Small intestine (tissue), 7 donors: ENCODE measurements around the gene TRDMT1. TPM values are rescaled to one million over a fixed set of nuclear protein-coding genes. Genes with fewer than 3 reads are reported as not detected.

Experiments used
- DNase-seq, 2 donors: peaks; one replicate each; pipeline versions ENCODE4 v3.0.0 to v3.0.0-alpha.2; 2013
- FAIRE-seq: peaks from 2 replicates; lab custom pipeline; 2012; peaks lifted over from hg19 to GRCh38; lab: Jason Lieb, UNC
- H3K27ac ChIP-seq, 3 donors: one replicate each; pipeline ENCODE4 v1.5.1; 2013; ENCODE audit warnings: low read length in 2 of 3, mild to moderate bottlenecking in 2 of 3, control low read depth in 1 of 3, inconsistent platforms in 1 of 3, low read depth in 1 of 3, moderate library complexity in 1 of 3
- H3K27me3 ChIP-seq, 3 donors: one replicate each; pipeline ENCODE4 v1.6.1; 2013; ENCODE audit warnings: low read length in 3 of 3, inconsistent platforms in 1 of 3; ENCODE audit not compliant: control insufficient read depth in 3 of 3, insufficient read depth in 3 of 3
- H3K36me3 ChIP-seq, 3 donors: one replicate each; pipeline ENCODE4 v1.6.1; 2013; ENCODE audit warnings: low read length in 3 of 3, inconsistent platforms in 1 of 3, low read depth in 1 of 3, mild to moderate bottlenecking in 1 of 3, moderate library complexity in 1 of 3; ENCODE audit not compliant: control insufficient read depth in 3 of 3, insufficient read depth in 2 of 3
- H3K4me1 ChIP-seq, 3 donors: one replicate each; pipeline ENCODE4 v1.6.1; 2013; ENCODE audit warnings: low read length in 2 of 3, inconsistent platforms in 1 of 3, low read depth in 1 of 3, mild to moderate bottlenecking in 1 of 3, moderate library complexity in 1 of 3; ENCODE audit not compliant: control insufficient read depth in 3 of 3, insufficient read depth in 2 of 3
- H3K4me3 ChIP-seq, 3 donors: one replicate each; pipeline ENCODE4 v1.5.1; 2013; ENCODE audit warnings: low read length in 3 of 3, control low read depth in 1 of 3, inconsistent platforms in 1 of 3, low read depth in 1 of 3, mild to moderate bottlenecking in 1 of 3, moderate library complexity in 1 of 3
- H3K9me3 ChIP-seq, 2 donors: one replicate each; pipeline ENCODE4 v1.6.1; 2013; ENCODE audit warnings: low read depth in 1 of 2, low read length in 1 of 2; ENCODE audit not compliant: control insufficient read depth in 2 of 2, insufficient read depth in 1 of 2
- WGBS, 3 donors: extraction: QIAGEN DNeasy Blood & Tissue Kit; methylation state at CpG; one replicate each; pipeline ENCODE4 v1.1.7; 2013; 5-methylcytosine and 5-hydroxymethylcytosine counted together
- polyA plus RNA-seq, 4 donors: library from polyadenylated mRNA; stranded (reverse) in 3 of 4; unstranded in 1 of 4; fragments of 200-250 nt in 3 of 4; fragments of 120-200 nt in 1 of 4; gene quantifications; one replicate each; pipeline versions ENCODE4 v1.2.1 to v1.2.3, GENCODE V29; 2013
- donor health status: healthy with polysubstance abuse.
- donor health status: control.
- donor health status: control.
- donor health status: Bipolar disorder and iron deficiency.
- donor health status: healthy.

The TRDMT1 gene
- polyA plus RNA-seq, 4 donors = 1.4 to 6.0 (median 1.9) TPM

GRCh38 chr10:17217631-17218232 lies 16.3 kb upstream of the TRDMT1 start:
- DNase-seq (no peak), FAIRE-seq (no peak)
- Histone ChIP-seq H3K27me3 (no peaks in the 10 kb centered on the region), H3K27ac (no peak overlapping the region), H3K9me3 (no peaks in the 10 kb centered on the region), H3K4me3 (no peak overlapping the region), H3K36me3 (no peaks in the 10 kb centered on the region), H3K4me1 (peaks cover 0 to 5% (median 0%) of the 10 kb centered on the region in 3 donors)
- WGBS, 3 donors = 94 to 100% (median 100%) methylated on average over 1 of the region's 1 CpG

- DNase-seq = no peak
- 86 to 89% (median 88%) methylated on average over 6 of the region's 6 CpGs for WGBS, 3 donors
- no peak for FAIRE-seq
- Histone ChIP-seq H3K9me3 (no peaks in the 10 kb centered on the region), H3K36me3 (no peaks in the 10 kb centered on the region), H3K27ac (peak overlapping the region in 2 of 3 donors; percentile 16 to 95), H3K4me3 (no peak overlapping the region), H3K27me3 (no peaks in the 10 kb centered on the region), H3K4me1 (peaks cover 0 to 5% (median 0%) of the 10 kb centered on the region in 3 donors)
Observed at GRCh38 chr10:17216901-17217395, 15.5 kb upstream of the TRDMT1 start.

- FAIRE-seq (no peak), DNase-seq (peak; percentile 24 to 53)
- Histone ChIP-seq H3K4me1 (peaks cover 0 to 5% (median 0%) of the 10 kb centered on the region in 3 donors), H3K36me3 (no peaks in the 10 kb centered on the region), H3K4me3 (no peak overlapping the region), H3K27ac (peak overlapping the region; percentile 16 to 95 (median 40)), H3K27me3 (no peaks in the 10 kb centered on the region), H3K9me3 (no peaks in the 10 kb centered on the region)
- WGBS, 3 donors = 79 to 90% (median 87%) methylated on average over 5 of the region's 5 CpGs
Observed at GRCh38 chr10:17216217-17216900, 14.9 kb upstream of the TRDMT1 start.

- H3K4me1 ChIP-seq = peaks cover 0 to 5% (median 0%) of the 10 kb centered on the region in 3 donors
- FAIRE-seq (no peak), DNase-seq (no peak)
- H3K27me3 ChIP-seq = no peaks in the 10 kb centered on the region
- no peaks in the 10 kb centered on the region for H3K36me3 ChIP-seq
- no peak overlapping the region for H3K27ac ChIP-seq
- no peaks in the 10 kb centered on the region for H3K9me3 ChIP-seq
- H3K4me3 ChIP-seq = no peak overlapping the region
- 94 to 97% (median 96%) methylated on average over 2 of the region's 2 CpGs for WGBS, 3 donors
Observed at GRCh38 chr10:17215782-17216122, 14.3 kb upstream of the TRDMT1 start.

GRCh38 chr10:17214971-17215781 lies 13.7 kb upstream of the TRDMT1 start:
- FAIRE-seq = no peak
- Histone ChIP-seq H3K9me3 (no peaks in the 10 kb centered on the region), H3K4me1 (peaks cover 0 to 5% (median 0%) of the 10 kb centered on the region in 3 donors), H3K27me3 (no peaks in the 10 kb centered on the region), H3K36me3 (no peaks in the 10 kb centered on the region), H3K27ac (peak overlapping the region in 1 of 3 donors; percentile 76), H3K4me3 (no peak overlapping the region)
- DNase-seq = no peak
- WGBS, 3 donors = 73 to 81% (median 80%) methylated on average over 9 of the region's 9 CpGs

GRCh38 chr10:17214526-17214925 lies 13.1 kb upstream of the TRDMT1 start:
- no peak overlapping the region for H3K4me3 ChIP-seq
- DNase-seq (no peak), FAIRE-seq (no peak)
- H3K36me3 ChIP-seq = no peaks in the 10 kb centered on the region
- no peak overlapping the region for H3K27ac ChIP-seq
- peaks cover 0 to 5% (median 0%) of the 10 kb centered on the region in 3 donors for H3K4me1 ChIP-seq
- H3K27me3 ChIP-seq = no peaks in the 10 kb centered on the region
- 81 to 90% (median 90%) methylated on average over 2 of the region's 2 CpGs for WGBS, 3 donors
- H3K9me3 ChIP-seq = no peaks in the 10 kb centered on the region

- H3K4me3 ChIP-seq = no peak overlapping the region
- DNase-seq = no peak
- no peaks in the 10 kb centered on the region for H3K27me3 ChIP-seq
- no peaks in the 10 kb centered on the region for H3K36me3 ChIP-seq
- H3K27ac ChIP-seq = no peak overlapping the region
- FAIRE-seq = peak; percentile 53
- 74 to 84% (median 82%) methylated on average over 2 of the region's 2 CpGs for WGBS, 3 donors
- H3K4me1 ChIP-seq = peaks cover 0 to 5% (median 0%) of the 10 kb centered on the region in 3 donors
- H3K9me3 ChIP-seq = no peaks in the 10 kb centered on the region
Observed at GRCh38 chr10:17213646-17214349, 12.3 kb upstream of the TRDMT1 start.

GRCh38 chr10:17212802-17213221 lies 11.3 kb upstream of the TRDMT1 start:
- Histone ChIP-seq H3K4me3 (no peak overlapping the region), H3K27me3 (no peaks in the 10 kb centered on the region), H3K27ac (no peak overlapping the region), H3K4me1 (peaks cover 0 to 5% (median 0%) of the 10 kb centered on the region in 3 donors), H3K36me3 (no peaks in the 10 kb centered on the region), H3K9me3 (no peaks in the 10 kb centered on the region)
- no peak for DNase-seq
- FAIRE-seq = no peak
